HCT116 (cell line): ENCODE data around the gene UNC93B1. TPM values are rescaled to one million over a fixed set of nuclear protein-coding genes. Genes with fewer than 3 reads are reported as not detected.

ENCODE experiments used
- ATAC-seq: fragments of 200-7000 bp; cut with Tn5 transposase; 2 replicates; pipeline ENCODE4 v1.9.1; 2020; ENCODE audit warnings: mild to moderate bottlenecking, moderate library complexity
- BruUV-seq: library from RNA; stranded (reverse); fragments of 400-500 nt; replicated peaks from 2 replicates; lab custom pipeline; 2021; lab: Mats Ljungman, UMichigan
- CTCF ChIA-PET: fragments of 300-600 bp; sonication (Branson Sonifier 250); formaldehyde crosslinking; loops from one replicate; lab custom pipeline; 2021; ENCODE audit warnings: antibody characterized with exemption; lab: Charles Lee
- POLR2A ChIA-PET: fragments of 300-600, 350-600 bp; sonication (Branson Sonifier 250); formaldehyde crosslinking; loops from one replicate; lab custom pipeline; 2021; ENCODE audit warnings: antibody characterized with exemption; lab: Charles Lee
- RAD21 ChIA-PET, 2 experiments: fragments of 300-600 bp; sonication (Branson Sonifier 250); formaldehyde crosslinking; loops; one replicate each; lab custom pipeline; 2023; ENCODE audit warnings: low total read pairs in 2 of 2; ENCODE audit not compliant: uncharacterized antibody in 2 of 2, unreplicated experiment in 2 of 2, low non-redundant PET in 1 of 2; lab: Charles Lee
- DNase-seq: peaks from one replicate; pipeline ENCODE4 v3.0.0-alpha.2; 2010; ENCODE audit warnings: low read depth, low spot score
- H2AFZ ChIP-seq: fragments of 200-600 bp; shearing (Covaris generic), sonication (generic); 2 replicates; pipeline ENCODE4 v1.6.1; 2017; ENCODE audit warnings: low read depth, mixed run types, mixed read lengths, antibody characterized with exemption, low read length; ENCODE audit not compliant: poor library complexity, severe bottlenecking
- H3K27ac ChIP-seq: 2 replicates; pipeline ENCODE4 v1.5.1; 2012; ENCODE audit warnings: low read depth, low read length
- H3K27me3 ChIP-seq: fragments of 200-600 bp; sonication (generic); 2 replicates; pipeline ENCODE4 v1.6.1; 2016; ENCODE audit warnings: mixed run types, low read length, mixed read lengths; ENCODE audit not compliant: insufficient read depth
- H3K36me3 ChIP-seq, 2 experiments: fragments of 200-500 bp in 1 of 2; fragments of 200-600 bp in 1 of 2; sonication (Bioruptor generic) in 1 of 2; sonication (generic) in 1 of 2; 2 replicates each; pipeline versions ENCODE4 v1.5.1 to v1.6.1; 2014 to 2016; ENCODE audit warnings: low read length in 2 of 2, inconsistent platforms in 1 of 2, mixed read lengths in 1 of 2, mixed run types in 1 of 2; ENCODE audit not compliant: insufficient read depth in 2 of 2, control insufficient read depth in 1 of 2
- H3K4me1 ChIP-seq, 2 experiments: fragments of 200-600 bp in 1 of 2; sonication (generic) in 1 of 2; 2 replicates each; pipeline versions ENCODE4 v1.5.1 to v1.6.1; 2012 to 2017; ENCODE audit warnings: low read length in 2 of 2, inconsistent platforms in 1 of 2, mild to moderate bottlenecking in 1 of 2, mixed read lengths in 1 of 2, mixed run types in 1 of 2, moderate library complexity in 1 of 2; ENCODE audit not compliant: insufficient read depth in 2 of 2, control insufficient read depth in 1 of 2
- H3K4me2 ChIP-seq: fragments of 200-600 bp; sonication (generic); 2 replicates; pipeline ENCODE4 v1.6.1; 2017; ENCODE audit warnings: mixed run types, low read length, mixed read lengths
- H3K4me3 ChIP-seq, 2 experiments: fragments of 200-600 bp in 1 of 2; sonication (generic) in 1 of 2; replicated peaks in 1 of 2; 2 replicates each; pipeline ENCODE4 v1.5.1; 2011 to 2016; ENCODE audit warnings: low read length in 2 of 2, control low read depth in 1 of 2, low read depth in 1 of 2, mild to moderate bottlenecking in 1 of 2, mixed read lengths in 1 of 2, mixed run types in 1 of 2
- H3K79me2 ChIP-seq: fragments of 200-600 bp; sonication (generic); 2 replicates; pipeline ENCODE4 v1.6.1; 2017; ENCODE audit warnings: mild to moderate bottlenecking, mixed run types, low read length, moderate library complexity, mixed read lengths; ENCODE audit not compliant: insufficient read depth
- H3K9ac ChIP-seq: fragments of 200-600 bp; sonication (generic); 2 replicates; pipeline ENCODE4 v1.6.1; 2016; ENCODE audit warnings: low read length, mixed read lengths
- H3K9me2 ChIP-seq: fragments of 200-600 bp; sonication (generic), shearing (Covaris generic); 2 replicates; pipeline ENCODE4 v1.6.1; 2017; ENCODE audit warnings: mixed run types, mild to moderate bottlenecking, moderate library complexity; ENCODE audit not compliant: insufficient read depth
- H3K9me3 ChIP-seq, 2 experiments: fragments of 200-500 bp in 1 of 2; fragments of 200-600 bp in 1 of 2; sonication (Bioruptor generic) in 1 of 2; sonication (generic) in 1 of 2; 2 replicates each; pipeline ENCODE4 v1.6.1; 2014 to 2017; ENCODE audit warnings: low read length in 2 of 2, mixed read lengths in 2 of 2, inconsistent platforms in 1 of 2, low read depth in 1 of 2, mild to moderate bottlenecking in 1 of 2, mixed run types in 1 of 2, moderate library complexity in 1 of 2; ENCODE audit not compliant: control insufficient read depth in 1 of 2, insufficient read depth in 1 of 2
- H4K20me1 ChIP-seq: fragments of 200-600 bp; sonication (generic), shearing (Covaris generic); 2 replicates; pipeline ENCODE4 v1.6.1; 2017; ENCODE audit warnings: mixed run types, mild to moderate bottlenecking, moderate library complexity; ENCODE audit not compliant: insufficient read depth
- POLR2A ChIP-seq: IDR thresholded peaks from 2 replicates; pipeline ENCODE4 v1.7.0; 2011; ENCODE audit warnings: borderline replicate concordance; ENCODE audit not compliant: insufficient read depth, insufficient read length; ENCODE audit errors: extremely low read depth
- SRF ChIP-seq: IDR thresholded peaks from 2 replicates; pipeline ENCODE4 v1.6.1; 2012; ENCODE audit warnings: low read depth
- ZFX ChIP-seq: fragments of 450-650 bp; IDR thresholded peaks from 2 replicates; pipeline ENCODE4 v1.6.1; 2017
- intact Hi-C: fragments of 100-400 bp; cut with micrococcal nuclease; formaldehyde crosslinking; loops from 2 replicates; pipeline ENCODE4 v1.10.0; 2022
- total RNA-seq: library from RNA; stranded (reverse); gene quantifications from one replicate; pipeline ENCODE4 v1.2.1, GENCODE V29; 2021; ENCODE audit not compliant: unreplicated experiment
- TF ChIP-seq, protein P1 (sequence below): IDR thresholded peaks from 2 replicates; pipeline ENCODE4 v1.6.1; 2011; ENCODE audit warnings: mild to moderate bottlenecking, low read length, moderate library complexity; ENCODE audit not compliant: insufficient replicate concordance; ENCODE audit errors: extremely low read depth

The UNC93B1 gene
- total RNA-seq, 1 experiment from 2014 or later: 72.9 TPM

DNA sequence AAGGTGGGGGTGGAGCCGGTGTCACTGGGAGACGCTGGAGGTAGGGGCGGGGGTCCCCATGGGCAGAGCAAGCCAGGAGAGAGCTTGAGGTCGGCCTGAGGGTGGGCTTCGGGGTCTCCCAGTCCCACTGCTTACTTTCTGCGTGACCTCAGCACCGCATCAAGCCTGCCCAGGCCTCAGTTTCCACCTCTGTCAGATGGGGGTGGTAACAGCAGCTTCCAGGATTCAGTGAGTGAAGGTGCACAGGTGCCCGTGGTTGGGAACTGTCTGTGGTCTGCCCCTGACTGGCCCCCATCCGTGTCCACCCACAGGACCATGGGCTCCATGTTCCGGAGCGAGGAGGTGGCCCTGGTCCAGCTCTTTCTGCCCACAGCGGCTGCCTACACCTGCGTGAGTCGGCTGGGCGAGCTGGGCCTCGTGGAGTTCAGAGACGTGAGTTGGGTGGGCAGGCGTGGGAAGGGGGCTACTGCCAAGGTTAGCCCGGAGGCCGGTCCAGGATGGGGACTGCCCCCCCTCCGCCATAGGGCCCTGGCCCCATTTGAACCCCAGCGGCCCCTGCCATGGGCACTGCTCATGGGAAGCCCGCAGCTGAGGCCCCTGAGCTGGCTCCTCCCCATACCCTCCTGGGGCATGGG lies 37.2 kb upstream of the UNC93B1 start:
- Histone ChIP-seq H3K4me1 (peaks cover 9 to 23% of the 10 kb centered on the region in 2 experiments; a peak in 3 of 4 replicates), H3K27me3 (no peaks in the 10 kb centered on the region), H3K4me3 (no peak overlapping the region), H3K79me2 (peaks cover 21% of the 10 kb centered on the region), H3K27ac (no peak overlapping the region; the same call in 1 of the 2 replicates), H3K4me2 (no peak overlapping the region), H3K9me2 (no peaks in the 10 kb centered on the region), H4K20me1 (no peaks in the 10 kb centered on the region), H2AFZ (no peak overlapping the region), H3K36me3 (peaks cover 0 to 6% of the 10 kb centered on the region in 2 experiments; a peak in 2 of 4 replicates), H3K9me3 (no peaks in the 10 kb centered on the region), H3K9ac (no peak overlapping the region)
- no TSS peak for BruUV-seq
- ChIA-PET CTCF (no interaction called here), POLR2A (no interaction called here), RAD21 (no interaction called here)
- DNase-seq (no peak), ATAC-seq (no peak)
- TF ChIP-seq SRF (no peak), POLR2A (no peak), ZFX (no peak)
- TF ChIP-seq, protein P1, sequence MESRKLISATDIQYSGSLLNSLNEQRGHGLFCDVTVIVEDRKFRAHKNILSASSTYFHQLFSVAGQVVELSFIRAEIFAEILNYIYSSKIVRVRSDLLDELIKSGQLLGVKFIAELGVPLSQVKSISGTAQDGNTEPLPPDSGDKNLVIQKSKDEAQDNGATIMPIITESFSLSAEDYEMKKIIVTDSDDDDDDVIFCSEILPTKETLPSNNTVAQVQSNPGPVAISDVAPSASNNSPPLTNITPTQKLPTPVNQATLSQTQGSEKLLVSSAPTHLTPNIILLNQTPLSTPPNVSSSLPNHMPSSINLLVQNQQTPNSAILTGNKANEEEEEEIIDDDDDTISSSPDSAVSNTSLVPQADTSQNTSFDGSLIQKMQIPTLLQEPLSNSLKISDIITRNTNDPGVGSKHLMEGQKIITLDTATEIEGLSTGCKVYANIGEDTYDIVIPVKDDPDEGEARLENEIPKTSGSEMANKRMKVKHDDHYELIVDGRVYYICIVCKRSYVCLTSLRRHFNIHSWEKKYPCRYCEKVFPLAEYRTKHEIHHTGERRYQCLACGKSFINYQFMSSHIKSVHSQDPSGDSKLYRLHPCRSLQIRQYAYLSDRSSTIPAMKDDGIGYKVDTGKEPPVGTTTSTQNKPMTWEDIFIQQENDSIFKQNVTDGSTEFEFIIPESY: no peak
- intact Hi-C loops: no loop called here
